Transverse colon (tissue), 4 donors: ENCODE results near the gene RAB34. TPM values are rescaled to one million over a fixed set of nuclear protein-coding genes. Genes with fewer than 3 reads are reported as not detected.
A peak's percentile ranks its signal among the peaks of the same experiment; 100 is the strongest.
"Not testable (repeated sequence)": the region's sequence is repeated elsewhere in the genome, so short reads cannot be mapped to it uniquely, and the experiment has no call there.

Source experiments
- DNase-seq: peaks from one replicate; pipeline ENCODE4 v3.0.0-alpha.2; 2019
- H3K27ac ChIP-seq, 4 donors: fragments of 200-600 bp; sonication (generic); 2 replicates each; pipeline ENCODE4 v1.5.1; 2016 to 2018; ENCODE audit warnings: inconsistent platforms in 4 of 4
- H3K27me3 ChIP-seq: fragments of 200-600 bp; sonication (generic); 2 replicates; pipeline ENCODE4 v1.5.1; 2017; ENCODE audit warnings: inconsistent platforms
- H3K36me3 ChIP-seq, 4 donors: fragments of 200-600 bp; sonication (generic); 2 replicates each; pipeline ENCODE4 v1.5.1; 2017 to 2019; ENCODE audit warnings: inconsistent platforms in 4 of 4
- H3K4me1 ChIP-seq, 4 donors: fragments of 200-600 bp; sonication (generic); 2 replicates each; pipeline ENCODE4 v1.5.1; 2017 to 2020; ENCODE audit warnings: inconsistent platforms in 4 of 4
- H3K4me3 ChIP-seq, 4 donors: fragments of 200-600 bp; sonication (generic); 1 replicate in 1 of 4; 2 replicates in 3 of 4; pipeline versions ENCODE4 v1.5.1 to v1.6.1; 2017 to 2019; ENCODE audit warnings: inconsistent platforms in 4 of 4
- H3K9me3 ChIP-seq, 2 donors: fragments of 200-600 bp; sonication (generic); 2 replicates each; pipeline ENCODE4 v1.5.1; 2017 to 2019; ENCODE audit warnings: inconsistent platforms in 2 of 2
- EP300 ChIP-seq: sonication (generic); formaldehyde crosslinking; IDR thresholded peaks from one replicate; pipeline ENCODE4 v1.6.1; 2017; ENCODE audit warnings: antibody characterized with exemption, low read depth
- POLR2A ChIP-seq: fragments of 450-650 bp; IDR thresholded peaks from one replicate; pipeline ENCODE4 v1.6.1; 2016; ENCODE audit warnings: antibody characterized with exemption, mild to moderate bottlenecking, moderate library complexity
- POLR2AphosphoS5 ChIP-seq, 3 donors: sonication (generic); formaldehyde crosslinking; IDR thresholded peaks; one replicate each; pipeline ENCODE4 v1.6.1; 2016; ENCODE audit warnings: antibody characterized with exemption in 3 of 3
- WGBS, 2 donors: methylation state at CpG; one replicate each; pipeline ENCODE4 v1.1.5; 2018; ENCODE audit warnings: low coverage in 1 of 2; 5-methylcytosine and 5-hydroxymethylcytosine counted together
- in situ Hi-C, 4 donors: fragments of 200-750 bp; cut with MboI; loops; one replicate each; pipeline versions ENCODE4 v1.15.0 to v1.15.1; 2017; ENCODE audit warnings: low sequenced_read_pairs in 3 of 4, low pct_ligation_motif_present in 1 of 4, low pct_unique_long_range_greater_than_20kb in 1 of 4
- intact Hi-C: fragments of 100-400 bp; cut with DNase I; formaldehyde crosslinking; loops from one replicate; pipeline ENCODE4 v1.15.1; 2023; ENCODE audit warnings: low total_unique reads
- total RNA-seq, 4 donors: library from RNA; depleted of rRNA; stranded (reverse); fragments of >200 nt; gene quantifications; one replicate each; pipeline ENCODE4 v1.1.0, GENCODE V29; 2016
- TF ChIP-seq, protein P1 (sequence below), 5 experiments: fragments of 200-600 bp in 3 of 5; fragments of 450-650 bp in 2 of 5; sonication (generic) in 3 of 5; IDR thresholded peaks; 1 replicate in 2 of 5; 2 replicates in 3 of 5; pipeline ENCODE4 v1.5.1; 2016 to 2017; ENCODE audit warnings: antibody characterized with exemption in 5 of 5, inconsistent platforms in 3 of 5, mild to moderate bottlenecking in 2 of 5, moderate library complexity in 1 of 5

The RAB34 gene
- total RNA-seq, 4 donors from 2014 or later: 41.1 to 60.5 (median 50.0) TPM

DNA sequence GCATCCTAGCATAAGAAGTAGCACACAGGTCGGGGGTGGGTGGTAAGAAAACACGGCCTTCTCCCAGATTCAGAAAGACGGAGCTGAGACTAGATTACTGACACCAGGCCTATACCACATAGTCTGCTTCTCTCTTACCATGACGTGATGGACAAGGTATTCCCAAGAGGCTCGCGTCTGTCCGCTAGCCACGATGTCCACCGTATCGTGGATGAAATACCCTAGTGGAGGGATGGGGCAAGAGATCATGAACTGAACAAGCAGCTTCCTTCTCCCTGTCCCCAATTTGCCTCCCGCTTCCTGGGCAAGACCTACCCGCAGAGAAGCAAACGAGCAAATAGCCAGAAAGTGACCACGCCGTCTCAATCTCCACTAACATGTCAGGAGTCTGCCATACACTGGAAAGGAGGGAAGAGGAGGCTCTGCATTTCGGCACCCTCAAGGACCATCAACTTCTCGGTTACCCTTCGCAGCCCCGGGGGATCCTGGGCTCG, 7.5 kb upstream of the RAB34 start:
- WGBS, 2 donors: 18% methylated on average over 20 of the region's 20 CpGs; no CpG with 5 or more reads in 1 of the 2 donors
- Histone ChIP-seq H3K36me3 (peaks cover 0 to 25% (median 9%) of the 10 kb centered on the region in 4 donors), H3K9me3 (no peaks in the 10 kb centered on the region), H3K4me1 (peaks cover 32 to 77% (median 66%) of the 10 kb centered on the region in 4 donors), H3K27ac (peak overlapping the region; percentile 97 to 98 (median 97)), H3K4me3 (peak overlapping the region in 3 of 4 donors; percentile 60 to 77 (median 67)), H3K27me3 (no peaks in the 10 kb centered on the region)
- intact Hi-C loops (loop anchor here (10.0 kb wide), 2 partner anchors 230 to 390 kb away; partner anchors contain the start of gene PHF12), in situ Hi-C loops (no loop called here)
- DNase-seq: no peak
- TF ChIP-seq POLR2A (no peak), POLR2AphosphoS5 (IDR thresholded peaks at IDR 0.05) (peak in 2 of 3 donors; percentile 35)
- TF ChIP-seq, protein P1, sequence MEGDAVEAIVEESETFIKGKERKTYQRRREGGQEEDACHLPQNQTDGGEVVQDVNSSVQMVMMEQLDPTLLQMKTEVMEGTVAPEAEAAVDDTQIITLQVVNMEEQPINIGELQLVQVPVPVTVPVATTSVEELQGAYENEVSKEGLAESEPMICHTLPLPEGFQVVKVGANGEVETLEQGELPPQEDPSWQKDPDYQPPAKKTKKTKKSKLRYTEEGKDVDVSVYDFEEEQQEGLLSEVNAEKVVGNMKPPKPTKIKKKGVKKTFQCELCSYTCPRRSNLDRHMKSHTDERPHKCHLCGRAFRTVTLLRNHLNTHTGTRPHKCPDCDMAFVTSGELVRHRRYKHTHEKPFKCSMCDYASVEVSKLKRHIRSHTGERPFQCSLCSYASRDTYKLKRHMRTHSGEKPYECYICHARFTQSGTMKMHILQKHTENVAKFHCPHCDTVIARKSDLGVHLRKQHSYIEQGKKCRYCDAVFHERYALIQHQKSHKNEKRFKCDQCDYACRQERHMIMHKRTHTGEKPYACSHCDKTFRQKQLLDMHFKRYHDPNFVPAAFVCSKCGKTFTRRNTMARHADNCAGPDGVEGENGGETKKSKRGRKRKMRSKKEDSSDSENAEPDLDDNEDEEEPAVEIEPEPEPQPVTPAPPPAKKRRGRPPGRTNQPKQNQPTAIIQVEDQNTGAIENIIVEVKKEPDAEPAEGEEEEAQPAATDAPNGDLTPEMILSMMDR (IDR thresholded peaks at IDR 0.05): peak in 2 of 5 experiments; percentile 13 to 15

DNA sequence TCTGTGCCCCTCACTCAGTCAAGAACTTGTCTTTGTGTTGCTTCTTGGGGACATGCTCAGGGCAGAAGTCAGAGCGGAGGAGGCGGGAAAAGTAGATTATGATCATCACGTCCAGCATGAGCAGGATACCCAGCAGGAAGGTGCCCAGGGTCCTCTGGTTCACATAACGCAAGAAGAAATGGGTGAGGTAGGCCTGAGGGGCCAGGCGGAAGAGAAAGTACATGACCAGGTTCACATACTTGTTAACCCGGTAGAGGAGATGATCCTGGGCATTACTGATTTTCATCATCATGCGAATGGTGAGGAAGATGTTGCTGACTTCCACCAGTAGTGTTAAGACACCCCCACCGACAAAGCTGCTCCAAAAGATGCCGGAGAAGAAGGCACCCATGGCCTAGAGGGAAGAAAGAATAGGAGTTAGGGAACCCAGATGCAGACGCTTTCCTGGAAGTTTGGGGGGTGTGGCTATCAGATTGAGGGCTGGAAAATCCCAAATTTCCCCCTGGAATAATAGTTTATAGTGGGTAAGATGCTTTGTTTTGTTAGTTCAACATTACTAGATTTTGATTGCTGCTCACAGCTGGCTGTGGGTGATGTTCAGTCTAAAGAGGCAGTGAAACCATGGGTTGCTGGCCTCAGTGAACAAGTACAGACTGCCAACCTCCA, 7.0 kb upstream of the RAB34 start:
- peaks cover 32 to 74% (median 64%) of the 10 kb centered on the region in 4 donors for H3K4me1 ChIP-seq
- intact Hi-C loops (loop anchor here (10.0 kb wide), 2 partner anchors 230 to 390 kb away; partner anchors contain the start of gene PHF12), in situ Hi-C loops (no loop called here)
- H3K36me3 ChIP-seq: peaks cover 0 to 25% (median 9%) of the 10 kb centered on the region in 4 donors
- DNase-seq: no peak
- no peaks in the 10 kb centered on the region for H3K9me3 ChIP-seq
- no peaks in the 10 kb centered on the region for H3K27me3 ChIP-seq
- H3K27ac ChIP-seq: peak overlapping the region; percentile 97 to 98 (median 97)
- 59 to 61% methylated on average over 9 to 10 of the region's 10 CpGs for WGBS, 2 donors
- H3K4me3 ChIP-seq: no peak overlapping the region
- TF ChIP-seq EP300 (no peak), POLR2AphosphoS5 (IDR thresholded peaks at IDR 0.05) (no peak), POLR2A (no peak)
- TF ChIP-seq, protein P1 (IDR thresholded peaks at IDR 0.05): no peak

DNA sequence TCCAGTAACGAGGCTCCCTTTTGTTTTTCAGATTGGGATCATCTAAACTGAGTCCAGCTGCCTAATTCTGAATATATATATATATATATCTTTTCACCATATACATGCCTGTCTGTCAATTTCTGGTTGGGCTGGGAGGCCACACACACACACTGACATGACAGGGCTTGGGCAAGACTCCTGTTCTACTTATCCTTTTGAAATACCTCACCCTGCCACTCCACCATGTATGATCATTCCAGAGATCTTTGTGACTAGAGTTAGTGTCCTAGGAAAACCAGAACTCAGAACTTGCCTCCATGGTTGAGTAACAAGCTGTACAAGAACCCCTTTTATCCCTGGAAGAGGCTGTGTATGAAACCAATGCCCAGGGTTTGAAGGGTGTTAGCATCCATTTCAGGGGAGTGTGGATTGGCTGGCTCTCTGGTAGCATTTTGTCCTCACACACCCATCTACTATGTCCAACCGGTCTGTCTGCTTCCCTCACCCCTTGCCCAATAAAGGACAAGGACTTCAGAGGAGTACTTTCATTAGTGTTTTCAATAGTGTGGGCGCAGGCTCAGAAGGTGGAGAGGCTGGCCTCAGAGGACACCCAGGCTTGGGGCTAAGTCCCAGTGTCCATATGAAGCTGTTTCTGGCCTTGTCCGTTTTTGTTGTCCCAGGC, 6.3 kb upstream of the RAB34 start:
- H3K4me3 ChIP-seq, DNase-seq, H3K27me3 ChIP-seq, in situ Hi-C loops, H3K9me3 ChIP-seq: not testable (repeated sequence)
- peaks cover 0 to 25% (median 9%) of the 10 kb centered on the region in 4 donors for H3K36me3 ChIP-seq
- peaks cover 34 to 70% (median 62%) of the 10 kb centered on the region in 4 donors for H3K4me1 ChIP-seq
- H3K27ac ChIP-seq: peak overlapping the region in 1 of 4 donors; percentile 97
- intact Hi-C loops: loop anchor here (10.0 kb wide), 2 partner anchors 231 to 391 kb away; partner anchors contain the start of gene PHF12
- 59 to 88% methylated on average over 1 to 4 of the region's 4 CpGs for WGBS, 2 donors

GRCh38 chr17:28723159-28723835, 5.6 kb upstream of the RAB34 start:
- H3K4me3 ChIP-seq: no peak overlapping the region
- intact Hi-C loops (loop anchor here (10.0 kb wide), 2 partner anchors 232 to 392 kb away; partner anchors contain the start of gene PHF12), in situ Hi-C loops (no loop called here)
- H3K9me3 ChIP-seq: no peaks in the 10 kb centered on the region
- TF ChIP-seq EP300: no peak
- TF ChIP-seq POLR2A: no peak
- TF ChIP-seq POLR2AphosphoS5 (IDR thresholded peaks at IDR 0.05): no peak
- TF ChIP-seq, protein P1 (IDR thresholded peaks at IDR 0.05): no peak
- WGBS, 2 donors: 57 to 69% methylated on average over 6 of the region's 6 CpGs
- H3K27me3 ChIP-seq: no peaks in the 10 kb centered on the region
- peaks cover 0 to 25% (median 9%) of the 10 kb centered on the region in 4 donors for H3K36me3 ChIP-seq
- DNase-seq: no peak
- peak overlapping the region in 1 of 4 donors; percentile 91 for H3K27ac ChIP-seq
- peaks cover 40 to 76% (median 68%) of the 10 kb centered on the region in 4 donors for H3K4me1 ChIP-seq
